Testis (tissue), 2 donors: Measurements from ENCODE around the gene CTSE.

Experiments
- POLR2A ChIP-seq: fragments of 450-650 bp; IDR thresholded peaks from one replicate; pipeline ENCODE4 v1.6.1; 2017; ENCODE audit warnings: antibody characterized with exemption, mild to moderate bottlenecking, moderate library complexity
- TF ChIP-seq, protein P1 (sequence below), 3 experiments: fragments of 450-650 bp in 2 of 3; fragments of 200-600 bp in 1 of 3; sonication (generic) in 1 of 3; IDR thresholded peaks; one replicate each; pipeline ENCODE4 v1.5.1; 2016 to 2019; ENCODE audit warnings: antibody characterized with exemption in 3 of 3, mild to moderate bottlenecking in 2 of 3, moderate library complexity in 1 of 3

DNA sequence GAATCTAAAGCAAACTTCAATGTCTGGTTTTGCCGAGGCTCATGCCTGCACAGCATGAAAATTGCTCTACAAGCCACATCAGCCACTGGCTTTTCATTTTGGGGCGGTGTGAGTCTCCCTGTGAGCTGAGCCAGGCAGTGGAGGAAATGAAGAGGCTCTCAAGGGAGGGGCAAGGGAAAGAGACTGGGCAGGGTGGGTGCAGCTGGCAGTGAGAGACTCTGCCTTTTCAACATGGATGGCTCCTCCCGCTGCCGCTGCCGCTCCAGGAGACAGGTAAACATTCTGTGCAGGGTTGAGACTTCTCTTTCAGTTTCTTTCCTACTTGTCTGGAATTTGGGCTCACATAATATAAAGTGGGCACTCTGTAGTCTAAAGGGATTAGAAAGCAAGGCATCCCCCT is 11.3 kb upstream of the CTSE start:
- no peak for TF ChIP-seq POLR2A
- TF ChIP-seq, protein P1, sequence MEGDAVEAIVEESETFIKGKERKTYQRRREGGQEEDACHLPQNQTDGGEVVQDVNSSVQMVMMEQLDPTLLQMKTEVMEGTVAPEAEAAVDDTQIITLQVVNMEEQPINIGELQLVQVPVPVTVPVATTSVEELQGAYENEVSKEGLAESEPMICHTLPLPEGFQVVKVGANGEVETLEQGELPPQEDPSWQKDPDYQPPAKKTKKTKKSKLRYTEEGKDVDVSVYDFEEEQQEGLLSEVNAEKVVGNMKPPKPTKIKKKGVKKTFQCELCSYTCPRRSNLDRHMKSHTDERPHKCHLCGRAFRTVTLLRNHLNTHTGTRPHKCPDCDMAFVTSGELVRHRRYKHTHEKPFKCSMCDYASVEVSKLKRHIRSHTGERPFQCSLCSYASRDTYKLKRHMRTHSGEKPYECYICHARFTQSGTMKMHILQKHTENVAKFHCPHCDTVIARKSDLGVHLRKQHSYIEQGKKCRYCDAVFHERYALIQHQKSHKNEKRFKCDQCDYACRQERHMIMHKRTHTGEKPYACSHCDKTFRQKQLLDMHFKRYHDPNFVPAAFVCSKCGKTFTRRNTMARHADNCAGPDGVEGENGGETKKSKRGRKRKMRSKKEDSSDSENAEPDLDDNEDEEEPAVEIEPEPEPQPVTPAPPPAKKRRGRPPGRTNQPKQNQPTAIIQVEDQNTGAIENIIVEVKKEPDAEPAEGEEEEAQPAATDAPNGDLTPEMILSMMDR (IDR thresholded peaks at IDR 0.05) = no peak
